ENCODE results near the gene GPR89B.
"Not testable (repeated sequence)": the region's sequence is repeated elsewhere in the genome, so short reads cannot be mapped to it uniquely, and the experiment has no call there.

The GPR89B gene

GRCh38 chr1:147912553-147912952 is 15.7 kb upstream of the GPR89B start:
- DNase-seq (ENCODE audit: low read depth): no peak
- no peak overlapping the region for H3K4me3 ChIP-seq (ENCODE audit: low read depth, low read length)
- TF ChIP-seq CTCF (IDR thresholded peaks at IDR 0.05; ENCODE audit: insufficient read depth, low read depth, low read length, missing control alignments): no peak

GRCh38 chr1:147913362-147913942 is 14.8 kb upstream of the GPR89B start:
- no peak for DNase-seq (ENCODE audit: low read depth)
- H3K4me3 ChIP-seq (ENCODE audit: low read depth, low read length): no peak overlapping the region
- TF ChIP-seq CTCF (IDR thresholded peaks at IDR 0.05; ENCODE audit: insufficient read depth, low read depth, low read length, missing control alignments): no peak

GRCh38 chr1:147919896-147920295 is 8.3 kb upstream of the GPR89B start:
- no peak for DNase-seq (ENCODE audit: low read depth)
- no peak for TF ChIP-seq CTCF (IDR thresholded peaks at IDR 0.05; ENCODE audit: insufficient read depth, low read depth, low read length, missing control alignments)
- no peak overlapping the region for H3K4me3 ChIP-seq (ENCODE audit: low read depth, low read length)

- H3K4me3 ChIP-seq (ENCODE audit: low read depth, low read length): no peak overlapping the region
- TF ChIP-seq CTCF (IDR thresholded peaks at IDR 0.05; ENCODE audit: insufficient read depth, low read depth, low read length, missing control alignments): no peak
- DNase-seq (ENCODE audit: low read depth): no peak
These were observed 3.4 kb upstream of the GPR89B start for GRCh38 chr1:147924813-147925212.

GRCh38 chr1:147927215-147927614 is 1.0 kb upstream of the GPR89B start:
- not testable (repeated sequence) for DNase-seq (ENCODE audit: low read depth)

GRCh38 chr1:147927689-147928088 is 531 bp upstream of the GPR89B start:
- not testable (repeated sequence) for H3K4me3 ChIP-seq (ENCODE audit: low read depth, low read length)

More at GRCh38 chr1:147927215-147927614, 1.0 kb upstream of the GPR89B start:
- H3K4me3 ChIP-seq (ENCODE audit: low read depth, low read length): not testable (repeated sequence)

GRCh38 chr1:147931137-147931536 is 2.9 kb downstream of the GPR89B start:
- DNase-seq (ENCODE audit: low read depth); H3K4me3 ChIP-seq (ENCODE audit: low read depth, low read length): not testable (repeated sequence)

More at GRCh38 chr1:147927689-147928088, 531 bp upstream of the GPR89B start:
- DNase-seq (ENCODE audit: low read depth): not testable (repeated sequence)

- DNase-seq (ENCODE audit: low read depth); H3K4me3 ChIP-seq (ENCODE audit: low read depth, low read length): not testable (repeated sequence)
These were observed 7.1 kb downstream of the GPR89B start for GRCh38 chr1:147935296-147935695.

GRCh38 chr1:147940456-147940855 is 12.2 kb downstream of the GPR89B start:
- H3K4me3 ChIP-seq (ENCODE audit: low read depth, low read length); DNase-seq (ENCODE audit: low read depth): not testable (repeated sequence)

- not testable (repeated sequence) for H3K4me3 ChIP-seq (ENCODE audit: low read depth, low read length); DNase-seq (ENCODE audit: low read depth)
These were observed 14.3 kb downstream of the GPR89B start for GRCh38 chr1:147942563-147942962.

GRCh38 chr1:147949517-147949916 is 21.3 kb downstream of the GPR89B start:
- not testable (repeated sequence) for H3K4me3 ChIP-seq (ENCODE audit: low read depth, low read length); DNase-seq (ENCODE audit: low read depth)

GRCh38 chr1:147958906-147959305 is 30.7 kb downstream of the GPR89B start:
- not testable (repeated sequence) for DNase-seq (ENCODE audit: low read depth); H3K4me3 ChIP-seq (ENCODE audit: low read depth, low read length)

GRCh38 chr1:147959680-147960079 is 31.5 kb downstream of the GPR89B start:
- H3K4me3 ChIP-seq (ENCODE audit: low read depth, low read length): not testable (repeated sequence)

GRCh38 chr1:147964575-147964974 is 36.4 kb downstream of the GPR89B start:
- DNase-seq (ENCODE audit: low read depth); H3K4me3 ChIP-seq (ENCODE audit: low read depth, low read length): not testable (repeated sequence)

More at GRCh38 chr1:147959680-147960079, 31.5 kb downstream of the GPR89B start:
- DNase-seq (ENCODE audit: low read depth): not testable (repeated sequence)

GRCh38 chr1:147966657-147967056 is 38.4 kb downstream of the GPR89B start:
- H3K4me3 ChIP-seq (ENCODE audit: low read depth, low read length); DNase-seq (ENCODE audit: low read depth): not testable (repeated sequence)
